Gastroesophageal sphincter (tissue), 4 donors: Measurements from ENCODE around the gene ASZ1. TPM values are rescaled to one million over a fixed set of nuclear protein-coding genes. Genes with fewer than 3 reads are reported as not detected.

Experiments used
- ATAC-seq: fragments of 150-250 bp; one replicate; pipeline ENCODE4 v1.9.1; 2016; ENCODE audit warnings: mild to moderate bottlenecking, moderate library complexity
- H3K27ac ChIP-seq, 4 donors: fragments of 200-600 bp; sonication (generic) in 3 of 4; 1 replicate in 3 of 4; 2 replicates in 1 of 4; pipeline ENCODE4 v1.5.1; 2016 to 2019
- H3K27me3 ChIP-seq: fragments of 200-600 bp; sonication (generic); one replicate; pipeline ENCODE4 v1.5.1; 2019
- H3K36me3 ChIP-seq, 2 donors: fragments of 200-600 bp; sonication (generic); one replicate each; pipeline ENCODE4 v1.5.1; 2019; ENCODE audit warnings: control low read depth in 1 of 2
- H3K4me1 ChIP-seq, 3 donors: fragments of 200-600 bp; sonication (generic); 1 replicate in 2 of 3; 2 replicates in 1 of 3; pipeline ENCODE4 v1.5.1; 2016 to 2019; ENCODE audit warnings: control low read depth in 2 of 3
- H3K4me3 ChIP-seq, 2 donors: fragments of 200-600 bp; sonication (generic); one replicate each; pipeline ENCODE4 v1.5.1; 2019; ENCODE audit warnings: mild to moderate bottlenecking in 1 of 2, moderate library complexity in 1 of 2
- H3K9me3 ChIP-seq, 3 donors: fragments of 200-600 bp; sonication (generic); one replicate each; pipeline ENCODE4 v1.5.1; 2017 to 2019; ENCODE audit warnings: control low read depth in 2 of 3
- CTCF ChIP-seq, 4 experiments: fragments of 200-600 bp in 2 of 4; fragments of 450-650 bp in 2 of 4; sonication (generic) in 1 of 4; IDR thresholded peaks; one replicate each; pipeline ENCODE4 v1.5.1; 2017 to 2019; ENCODE audit warnings: antibody characterized with exemption in 4 of 4, mild to moderate bottlenecking in 2 of 4, moderate library complexity in 2 of 4
- EP300 ChIP-seq: sonication (generic); formaldehyde crosslinking; IDR thresholded peaks from one replicate; pipeline ENCODE4 v1.6.1; 2017; ENCODE audit warnings: antibody characterized with exemption, mild to moderate bottlenecking
- POLR2A ChIP-seq, 2 donors: fragments of 450-650 bp; IDR thresholded peaks; one replicate each; pipeline ENCODE4 v1.6.1; 2017; ENCODE audit warnings: antibody characterized with exemption in 2 of 2, mild to moderate bottlenecking in 2 of 2, moderate library complexity in 1 of 2
- POLR2AphosphoS5 ChIP-seq: sonication (generic); formaldehyde crosslinking; IDR thresholded peaks from one replicate; pipeline ENCODE4 v1.6.1; 2017; ENCODE audit warnings: antibody characterized with exemption
- WGBS, 2 donors: methylation state at CpG; one replicate each; pipeline ENCODE4 v1.1.5; 2018; ENCODE audit warnings: low coverage in 1 of 2; 5-methylcytosine and 5-hydroxymethylcytosine counted together
- total RNA-seq, 4 donors: library from RNA; depleted of rRNA; stranded (reverse); fragments of >200 nt; gene quantifications; one replicate each; pipeline ENCODE4 v1.1.0, GENCODE V29; 2016

The ASZ1 gene
- total RNA-seq, 4 donors from 2014 or later: not detected

- H3K36me3 ChIP-seq: no peaks in the 10 kb centered on the region
- no peaks in the 10 kb centered on the region for H3K4me1 ChIP-seq
- no peak for ATAC-seq
- TF ChIP-seq EP300: no peak
- TF ChIP-seq CTCF (IDR thresholded peaks at IDR 0.05): no peak
- no peak for TF ChIP-seq POLR2AphosphoS5
- WGBS, 2 donors: 50% methylated on average over 1 of the region's 2 CpGs; no CpG with 5 or more reads in 1 of the 2 donors
- H3K27ac ChIP-seq: no peak overlapping the region
- no peak overlapping the region for H3K4me3 ChIP-seq
- peaks cover 11% of the 10 kb centered on the region for H3K27me3 ChIP-seq
- peaks cover 0 to 4% (median 0%) of the 10 kb centered on the region in 3 donors for H3K9me3 ChIP-seq
These were observed 25.2 kb downstream of the ASZ1 start for GRCh38 chr7:117402109-117402508.

- ATAC-seq: no peak
- WGBS, 2 donors: 85% methylated on average over 5 of the region's 5 CpGs; no CpG with 5 or more reads in 1 of the 2 donors
These were observed 25.8 kb downstream of the ASZ1 start for GRCh38 chr7:117401293-117402002.

GRCh38 chr7:117399820-117400422 is 27.4 kb downstream of the ASZ1 start:
- 23 to 36% methylated on average over 4 of the region's 4 CpGs for WGBS, 2 donors
- ATAC-seq: no peak

More at GRCh38 chr7:117401293-117402002, 25.8 kb downstream of the ASZ1 start:
- Histone ChIP-seq H3K27me3 (peaks cover 9% of the 10 kb centered on the region), H3K36me3 (no peaks in the 10 kb centered on the region), H3K4me3 (no peak overlapping the region), H3K27ac (no peak overlapping the region), H3K9me3 (peaks cover 0 to 4% (median 0%) of the 10 kb centered on the region in 3 donors), H3K4me1 (no peaks in the 10 kb centered on the region)
- TF ChIP-seq CTCF (IDR thresholded peaks at IDR 0.05) (no peak), EP300 (no peak), POLR2AphosphoS5 (no peak), POLR2A (IDR thresholded peaks at IDR 0.05) (no peak)

GRCh38 chr7:117395743-117396142 is 31.6 kb downstream of the ASZ1 start:
- Histone ChIP-seq H3K36me3 (no peaks in the 10 kb centered on the region), H3K4me1 (no peaks in the 10 kb centered on the region), H3K27ac (no peak overlapping the region), H3K9me3 (no peaks in the 10 kb centered on the region), H3K4me3 (no peak overlapping the region), H3K27me3 (no peaks in the 10 kb centered on the region)
- TF ChIP-seq POLR2A (IDR thresholded peaks at IDR 0.05) (no peak), POLR2AphosphoS5 (no peak), EP300 (no peak), CTCF (IDR thresholded peaks at IDR 0.05) (no peak)
- ATAC-seq: no peak

More at GRCh38 chr7:117399820-117400422, 27.4 kb downstream of the ASZ1 start:
- H3K4me3 ChIP-seq: no peak overlapping the region
- H3K4me1 ChIP-seq: no peaks in the 10 kb centered on the region
- no peak overlapping the region for H3K27ac ChIP-seq
- no peaks in the 10 kb centered on the region for H3K9me3 ChIP-seq
- H3K36me3 ChIP-seq: no peaks in the 10 kb centered on the region
- no peaks in the 10 kb centered on the region for H3K27me3 ChIP-seq
- TF ChIP-seq EP300: no peak
- TF ChIP-seq POLR2A (IDR thresholded peaks at IDR 0.05): no peak
- TF ChIP-seq POLR2AphosphoS5: no peak
- TF ChIP-seq CTCF (IDR thresholded peaks at IDR 0.05): no peak

GRCh38 chr7:117393781-117394180 is 33.5 kb downstream of the ASZ1 start:
- H3K4me1 ChIP-seq: no peaks in the 10 kb centered on the region
- 50% methylated on average over 1 of the region's 1 CpG; no CpG with 5 or more reads in 1 of the 2 donors for WGBS, 2 donors
- ATAC-seq: no peak

More at GRCh38 chr7:117393781-117394180, 33.5 kb downstream of the ASZ1 start:
- TF ChIP-seq POLR2A (IDR thresholded peaks at IDR 0.05) (no peak), CTCF (IDR thresholded peaks at IDR 0.05) (no peak), EP300 (no peak), POLR2AphosphoS5 (no peak)
- H3K27me3 ChIP-seq: no peaks in the 10 kb centered on the region
- no peak overlapping the region for H3K4me3 ChIP-seq
- no peaks in the 10 kb centered on the region for H3K36me3 ChIP-seq
- H3K9me3 ChIP-seq: peaks cover 0 to 11% (median 0%) of the 10 kb centered on the region in 3 donors
- H3K27ac ChIP-seq: no peak overlapping the region
